Stomach smooth muscle (tissue), 2 donors: ENCODE measurements around the gene SRGAP2C.
A peak's percentile ranks its signal among the peaks of the same experiment; 100 is the strongest.
"Not testable (repeated sequence)": the region's sequence is repeated elsewhere in the genome, so short reads cannot be mapped to it uniquely, and the experiment has no call there.

Experiments used
- H3K27ac ChIP-seq: one replicate; pipeline ENCODE4 v1.7.0; 2013; ENCODE audit warnings: mild to moderate bottlenecking, low read length, inconsistent platforms
- H3K27me3 ChIP-seq, 2 donors: one replicate each; pipeline ENCODE4 v1.7.0; 2013; ENCODE audit warnings: low read length in 2 of 2; ENCODE audit not compliant: insufficient read depth in 2 of 2, control insufficient read depth in 1 of 2
- H3K36me3 ChIP-seq, 2 donors: one replicate each; pipeline ENCODE4 v1.7.0; 2013; ENCODE audit warnings: low read length in 2 of 2; ENCODE audit not compliant: control insufficient read depth in 2 of 2, insufficient read depth in 2 of 2
- H3K4me1 ChIP-seq: one replicate; pipeline ENCODE4 v1.7.0; 2013; ENCODE audit warnings: low read length; ENCODE audit not compliant: control insufficient read depth, insufficient read depth
- H3K4me3 ChIP-seq, 2 donors: one replicate each; pipeline ENCODE4 v1.7.0; 2013; ENCODE audit warnings: low read length in 2 of 2
- H3K9ac ChIP-seq, 2 donors: one replicate each; pipeline ENCODE4 v1.7.0; 2013; ENCODE audit warnings: low read length in 2 of 2, mild to moderate bottlenecking in 1 of 2
- H3K9me3 ChIP-seq, 2 donors: one replicate each; pipeline ENCODE4 v1.7.0; 2013; ENCODE audit warnings: low read length in 2 of 2; ENCODE audit not compliant: control insufficient read depth in 2 of 2
- donor health status: healthy.
- donor health status: Pancreatic carcinoma.

The SRGAP2C gene

GRCh38 chr1:121184290-121185127 is at the start of gene SRGAP2C, which contains the start of gene FAM72B:
Gene SRGAP2C (plus strand): TSS chr1:121184975. CDS start chr1:121187447, 2,472 bp downstream.
Gene FAM72B (minus strand): TSS chr1:121184340. CDS start chr1:121183489, 851 bp downstream.
- peak within 1 kb of the TSS; percentile 31 to 57 for H3K4me3 ChIP-seq
- H3K27ac ChIP-seq = peak within 1 kb of the TSS; percentile 41
- H3K9ac ChIP-seq, H3K4me1 ChIP-seq, H3K36me3 ChIP-seq, H3K27me3 ChIP-seq, H3K9me3 ChIP-seq: not testable (repeated sequence)

GRCh38 chr1:121140393-121140792 is 44.4 kb upstream of the SRGAP2C start:
- H3K9me3 ChIP-seq, H3K9ac ChIP-seq, H3K4me3 ChIP-seq, H3K4me1 ChIP-seq, H3K27me3 ChIP-seq, H3K36me3 ChIP-seq, H3K27ac ChIP-seq: not testable (repeated sequence)

- not testable (repeated sequence) for H3K4me1 ChIP-seq, H3K9ac ChIP-seq, H3K9me3 ChIP-seq, H3K4me3 ChIP-seq, H3K27me3 ChIP-seq, H3K36me3 ChIP-seq, H3K27ac ChIP-seq
These were observed 36.1 kb upstream of the SRGAP2C start for GRCh38 chr1:121148489-121149190.

GRCh38 chr1:121151294-121151693 is 33.5 kb upstream of the SRGAP2C start:
- H3K27me3 ChIP-seq, H3K9ac ChIP-seq, H3K4me1 ChIP-seq, H3K36me3 ChIP-seq, H3K4me3 ChIP-seq, H3K9me3 ChIP-seq, H3K27ac ChIP-seq: not testable (repeated sequence)

GRCh38 chr1:121152788-121153187 is 32.0 kb upstream of the SRGAP2C start:
- not testable (repeated sequence) for H3K27ac ChIP-seq, H3K9ac ChIP-seq, H3K4me1 ChIP-seq, H3K36me3 ChIP-seq, H3K27me3 ChIP-seq, H3K4me3 ChIP-seq, H3K9me3 ChIP-seq

- not testable (repeated sequence) for H3K9me3 ChIP-seq, H3K27me3 ChIP-seq, H3K4me3 ChIP-seq, H3K9ac ChIP-seq, H3K4me1 ChIP-seq, H3K27ac ChIP-seq, H3K36me3 ChIP-seq
These were observed 30.0 kb upstream of the SRGAP2C start for GRCh38 chr1:121154811-121155210.

GRCh38 chr1:121155671-121156358 is 29.0 kb upstream of the SRGAP2C start:
- not testable (repeated sequence) for H3K4me3 ChIP-seq, H3K27ac ChIP-seq, H3K4me1 ChIP-seq, H3K36me3 ChIP-seq, H3K27me3 ChIP-seq, H3K9me3 ChIP-seq, H3K9ac ChIP-seq

- not testable (repeated sequence) for H3K36me3 ChIP-seq, H3K9ac ChIP-seq, H3K9me3 ChIP-seq, H3K4me3 ChIP-seq, H3K27ac ChIP-seq, H3K4me1 ChIP-seq, H3K27me3 ChIP-seq
These were observed 27.7 kb upstream of the SRGAP2C start for GRCh38 chr1:121156958-121157603.

GRCh38 chr1:121157609-121158008 is 27.2 kb upstream of the SRGAP2C start:
- H3K9ac ChIP-seq, H3K36me3 ChIP-seq, H3K4me1 ChIP-seq, H3K4me3 ChIP-seq, H3K27ac ChIP-seq, H3K27me3 ChIP-seq, H3K9me3 ChIP-seq: not testable (repeated sequence)

GRCh38 chr1:121160118-121160517 is 24.7 kb upstream of the SRGAP2C start:
- H3K27me3 ChIP-seq, H3K36me3 ChIP-seq, H3K9ac ChIP-seq, H3K27ac ChIP-seq, H3K4me1 ChIP-seq, H3K9me3 ChIP-seq, H3K4me3 ChIP-seq: not testable (repeated sequence)
